Activated CD8-positive, alpha-beta T cell treated with anti-CD3 and anti-CD28 coated beads for 36 hours (primary cell): ENCODE results near the gene HSP90B1. TPM values are rescaled to one million over a fixed set of nuclear protein-coding genes. Genes with fewer than 3 reads are reported as not detected.

Experiments used
- ATAC-seq: fragments of 200-7000 bp; cut with Tn5 transposase; one replicate; pipeline ENCODE4 v1.10.0; 2021; ENCODE audit warnings: mild to moderate bottlenecking, moderate library complexity
- CTCF ChIA-PET: fragments of 350-600 bp; sonication (Branson Sonifier 250); formaldehyde crosslinking; loops from one replicate; lab custom pipeline; 2021; ENCODE audit warnings: antibody characterized with exemption; lab: Charles Lee
- POLR2A ChIA-PET: fragments of 350-600 bp; sonication (Branson Sonifier 250); formaldehyde crosslinking; loops from one replicate; lab custom pipeline; 2021; ENCODE audit warnings: antibody characterized with exemption; lab: Charles Lee
- DNase-seq: peaks from one replicate; pipeline ENCODE4 v3.0.0-alpha.2; 2020
- H3K27ac Mint-ChIP-seq: one replicate; pipeline ENCODE4 v1.8.0; 2021; ENCODE audit warnings: mild to moderate bottlenecking, mixed read lengths
- H3K27me3 Mint-ChIP-seq: one replicate; pipeline ENCODE4 v1.8.0; 2021; ENCODE audit warnings: mixed read lengths
- H3K36me3 Mint-ChIP-seq: one replicate; pipeline ENCODE4 v1.8.0; 2021; ENCODE audit warnings: low read depth, mixed read lengths
- H3K4me1 Mint-ChIP-seq: one replicate; pipeline ENCODE4 v1.8.0; 2021; ENCODE audit warnings: low read depth, mixed read lengths
- H3K4me3 Mint-ChIP-seq: one replicate; pipeline ENCODE4 v1.8.0; 2021; ENCODE audit warnings: mild to moderate bottlenecking, moderate library complexity, mixed read lengths
- H3K9me3 Mint-ChIP-seq: one replicate; pipeline ENCODE4 v1.8.0; 2021; ENCODE audit warnings: mixed read lengths
- intact Hi-C: fragments of 100-400 bp; cut with micrococcal nuclease; formaldehyde crosslinking; loops from one replicate; pipeline ENCODE4 v1.10.0; 2022
- total RNA-seq, 2 experiments: library from RNA; stranded (reverse); gene quantifications; one replicate each; pipeline ENCODE4 v1.2.3, GENCODE V29; 2021
- TF ChIP-seq, protein P1 (sequence below): fragments of 200-600 bp; IDR thresholded peaks from one replicate; pipeline ENCODE4 v1.8.0; 2022; ENCODE audit warnings: antibody characterized with exemption, mild to moderate bottlenecking

The HSP90B1 gene
- total RNA-seq, 2 experiments from 2014 or later: 412 to 418 TPM

DNA sequence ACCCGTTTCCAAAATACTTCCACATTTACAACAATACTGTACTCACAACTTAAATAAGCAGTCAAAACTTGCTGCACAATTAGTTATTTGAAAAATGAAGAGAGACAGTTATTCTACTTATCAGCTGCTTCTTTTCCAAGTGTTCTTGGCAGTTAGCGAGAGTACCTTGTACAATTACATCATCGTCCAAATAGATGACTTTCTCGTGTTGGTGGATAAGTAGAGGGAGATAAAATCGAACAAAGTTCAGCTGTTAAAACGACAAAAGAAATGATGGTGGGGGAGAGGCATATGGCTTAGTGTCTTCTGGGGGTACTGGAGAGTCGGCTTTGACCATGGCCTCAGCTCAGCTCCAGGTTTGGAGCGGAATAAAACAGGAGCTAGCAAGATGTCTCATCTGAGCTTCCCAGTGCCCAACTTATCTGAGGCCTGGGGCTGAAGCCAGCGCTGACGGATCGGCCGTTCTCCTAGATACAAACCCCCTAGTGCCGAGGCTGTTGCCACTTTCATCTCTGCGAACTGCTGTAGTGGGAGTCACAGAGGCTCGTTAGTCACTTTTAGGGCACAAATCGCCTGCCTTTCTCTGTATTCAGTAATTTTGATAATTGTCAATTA is 67.2 kb downstream of the HSP90B1 start:
- CTCF ChIA-PET: interaction anchor here (2.3 kb wide), 1 partner anchor 112 kb away, joined by 6 read pairs; no protein-coding TSS in a partner anchor
- TF ChIP-seq, protein P1, sequence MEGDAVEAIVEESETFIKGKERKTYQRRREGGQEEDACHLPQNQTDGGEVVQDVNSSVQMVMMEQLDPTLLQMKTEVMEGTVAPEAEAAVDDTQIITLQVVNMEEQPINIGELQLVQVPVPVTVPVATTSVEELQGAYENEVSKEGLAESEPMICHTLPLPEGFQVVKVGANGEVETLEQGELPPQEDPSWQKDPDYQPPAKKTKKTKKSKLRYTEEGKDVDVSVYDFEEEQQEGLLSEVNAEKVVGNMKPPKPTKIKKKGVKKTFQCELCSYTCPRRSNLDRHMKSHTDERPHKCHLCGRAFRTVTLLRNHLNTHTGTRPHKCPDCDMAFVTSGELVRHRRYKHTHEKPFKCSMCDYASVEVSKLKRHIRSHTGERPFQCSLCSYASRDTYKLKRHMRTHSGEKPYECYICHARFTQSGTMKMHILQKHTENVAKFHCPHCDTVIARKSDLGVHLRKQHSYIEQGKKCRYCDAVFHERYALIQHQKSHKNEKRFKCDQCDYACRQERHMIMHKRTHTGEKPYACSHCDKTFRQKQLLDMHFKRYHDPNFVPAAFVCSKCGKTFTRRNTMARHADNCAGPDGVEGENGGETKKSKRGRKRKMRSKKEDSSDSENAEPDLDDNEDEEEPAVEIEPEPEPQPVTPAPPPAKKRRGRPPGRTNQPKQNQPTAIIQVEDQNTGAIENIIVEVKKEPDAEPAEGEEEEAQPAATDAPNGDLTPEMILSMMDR: no peak
- no peak for DNase-seq
- no peaks in the 10 kb centered on the region for H3K4me1 Mint-ChIP-seq
- POLR2A ChIA-PET: no interaction called here
- no peaks in the 10 kb centered on the region for H3K36me3 Mint-ChIP-seq
- intact Hi-C loops: no loop called here
- no peak overlapping the region for H3K4me3 Mint-ChIP-seq
- ATAC-seq: no peak
- peaks cover 11% of the 10 kb centered on the region for H3K27me3 Mint-ChIP-seq
- H3K27ac Mint-ChIP-seq: no peak overlapping the region
- H3K9me3 Mint-ChIP-seq: no peaks in the 10 kb centered on the region

Other genes with a start within 250 kb of the HSP90B1 start
- gene NT5DC3, start 89.2 kb upstream of the HSP90B1 start, total RNA-seq: 1 to 10 TPM; 8.6 to 9.4 TPM
- gene TDG, start 35.5 kb downstream of the HSP90B1 start, total RNA-seq: 10 to 100 TPM; 37.4 to 37.5 TPM
- not detected for gene GLT8D2, start 119.8 kb downstream of the HSP90B1 start, total RNA-seq
- gene HCFC2, start 134.1 kb downstream of the HSP90B1 start, total RNA-seq: 1 to 10 TPM; 8.3 to 8.6 TPM
- gene NFYB, start 207.8 kb downstream of the HSP90B1 start, total RNA-seq: 10 to 100 TPM; 26.7 to 30.6 TPM